ENCODE measurements around the gene FKBP2. TPM values are rescaled to one million over a fixed set of nuclear protein-coding genes. Genes with fewer than 3 reads are reported as not detected.

The FKBP2 gene
- total RNA-seq, 1 experiment from 2014 or later, result 63.8 TPM

DNA sequence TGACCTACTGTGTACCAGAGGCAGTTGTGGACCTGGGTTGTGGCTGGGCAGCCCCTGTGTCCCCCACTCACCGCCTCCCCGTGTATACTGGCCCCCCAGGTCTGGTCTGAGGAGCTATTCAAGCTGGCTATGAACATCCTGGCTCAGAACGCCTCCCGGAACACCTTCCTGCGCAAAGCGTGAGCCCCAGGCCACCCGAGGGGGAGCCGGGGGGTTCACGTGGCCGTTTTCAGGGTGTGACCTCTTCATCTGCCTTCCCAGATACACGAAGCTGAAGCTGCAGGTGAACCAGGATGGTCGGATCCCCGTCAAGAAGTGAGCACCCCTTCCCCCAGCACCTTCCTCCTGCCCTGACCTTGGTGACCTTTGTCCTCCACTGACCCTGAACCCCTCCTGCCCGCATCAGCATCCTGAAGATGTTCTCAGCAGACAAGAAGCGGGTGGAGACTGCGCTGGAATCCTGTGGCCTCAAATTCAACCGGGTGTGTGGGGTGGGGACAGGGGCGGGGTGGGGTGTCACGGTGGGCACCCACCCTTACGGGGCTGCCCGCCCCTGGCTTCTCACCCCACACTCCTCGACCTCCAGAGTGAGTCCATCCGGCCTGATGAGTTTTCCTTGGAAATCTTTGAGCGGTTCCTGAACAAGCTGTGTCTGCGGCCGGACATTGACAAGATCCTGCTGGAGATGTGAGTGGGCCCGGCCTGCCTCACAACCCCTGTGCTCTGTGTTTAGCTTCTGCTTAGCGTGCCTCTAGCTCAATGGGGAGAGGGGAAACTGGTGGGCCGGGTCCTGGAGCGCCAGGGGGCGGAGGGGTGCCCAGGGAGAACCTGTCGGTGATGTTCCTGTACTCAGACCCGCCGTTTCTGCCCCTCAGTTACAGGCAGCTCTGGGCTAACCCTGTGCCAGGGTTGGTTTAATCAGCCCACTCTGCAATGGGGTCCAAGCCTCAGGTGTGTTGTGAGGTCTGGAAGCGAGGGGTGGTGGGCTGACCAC is 14.5 kb downstream of the FKBP2 start:
- H3K36me3 ChIP-seq (replicated peaks; ENCODE audit: control insufficient read depth, insufficient read depth, low read length), result peaks cover 21% of the 10 kb centered on the region
- no peak for DNase-seq
- H3K27me3 ChIP-seq (ENCODE audit: control insufficient read depth, insufficient read depth, low read length), result no peaks in the 10 kb centered on the region
- no peak overlapping the region for H3K4me3 ChIP-seq (ENCODE audit: insufficient read depth, low read depth, low read length)

DNA sequence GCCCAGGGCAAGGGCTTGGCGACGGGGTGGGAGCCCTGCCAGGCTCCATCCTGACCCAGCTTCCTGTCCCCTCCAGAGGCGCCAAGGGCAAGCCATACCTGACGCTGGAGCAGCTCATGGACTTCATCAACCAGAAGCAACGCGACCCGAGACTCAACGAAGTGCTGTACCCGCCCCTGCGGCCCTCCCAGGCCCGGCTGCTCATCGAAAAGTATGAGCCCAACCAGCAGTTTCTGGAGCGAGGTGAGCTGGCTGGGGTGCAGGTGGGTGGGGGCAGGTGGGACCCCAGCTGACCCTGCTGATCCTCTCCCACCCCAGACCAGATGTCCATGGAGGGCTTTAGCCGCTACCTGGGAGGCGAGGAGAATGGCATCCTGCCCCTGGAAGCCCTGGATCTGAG is 15.4 kb downstream of the FKBP2 start:
- H3K36me3 ChIP-seq (replicated peaks; ENCODE audit: control insufficient read depth, insufficient read depth, low read length), result peaks cover 23% of the 10 kb centered on the region
- no peak overlapping the region for H3K4me3 ChIP-seq (ENCODE audit: insufficient read depth, low read depth, low read length)
- no peaks in the 10 kb centered on the region for H3K27me3 ChIP-seq (ENCODE audit: control insufficient read depth, insufficient read depth, low read length)
- no peak for DNase-seq

DNA sequence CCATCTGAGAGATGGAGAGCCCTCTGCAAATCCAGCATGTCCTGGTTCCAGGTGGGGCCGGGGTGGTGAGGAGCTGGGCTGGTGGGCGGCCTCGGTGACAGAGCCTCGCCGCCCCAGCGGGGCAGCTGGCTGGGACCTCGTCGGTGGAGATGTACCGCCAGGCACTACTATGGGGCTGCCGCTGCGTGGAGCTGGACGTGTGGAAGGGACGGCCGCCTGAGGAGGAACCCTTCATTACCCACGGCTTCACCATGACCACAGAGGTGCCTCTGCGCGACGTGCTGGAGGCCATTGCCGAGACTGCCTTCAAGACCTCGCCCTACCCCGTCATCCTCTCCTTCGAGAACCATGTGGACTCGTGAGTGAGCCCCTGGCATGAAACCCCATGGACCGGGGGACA is 17.5 kb downstream of the FKBP2 start:
- H3K36me3 ChIP-seq (replicated peaks; ENCODE audit: control insufficient read depth, insufficient read depth, low read length), result peaks cover 31% of the 10 kb centered on the region
- no peaks in the 10 kb centered on the region for H3K27me3 ChIP-seq (ENCODE audit: control insufficient read depth, insufficient read depth, low read length)
- no peak overlapping the region for H3K4me3 ChIP-seq (ENCODE audit: insufficient read depth, low read depth, low read length)
- DNase-seq, result no peak

DNA sequence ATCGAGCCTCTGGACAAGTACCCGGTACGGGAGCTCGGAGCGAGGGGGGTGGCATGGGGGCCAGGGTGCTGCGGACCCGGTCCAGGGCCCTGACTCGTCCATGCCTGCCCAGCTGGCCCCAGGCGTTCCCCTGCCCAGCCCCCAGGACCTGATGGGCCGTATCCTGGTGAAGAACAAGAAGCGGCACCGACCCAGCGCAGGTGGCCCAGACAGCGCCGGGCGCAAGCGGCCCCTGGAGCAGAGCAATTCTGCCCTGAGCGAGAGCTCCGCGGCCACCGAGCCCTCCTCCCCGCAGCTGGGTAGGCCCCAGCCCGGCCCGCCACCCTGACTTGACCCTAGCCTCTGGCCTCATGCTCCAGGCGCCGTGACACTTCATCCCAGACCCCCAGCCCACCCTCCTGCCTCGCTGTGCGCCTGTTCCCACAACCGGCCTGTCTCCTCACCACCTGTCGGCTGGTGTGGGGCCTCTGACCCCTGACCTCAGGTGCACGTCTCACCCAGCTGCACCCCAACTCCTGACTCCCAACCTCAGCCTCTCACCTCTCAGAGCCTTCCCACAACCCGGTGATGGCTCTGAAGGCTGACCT is 18.1 kb downstream of the FKBP2 start:
- H3K4me3 ChIP-seq (ENCODE audit: insufficient read depth, low read depth, low read length), result no peak overlapping the region
- peaks cover 32% of the 10 kb centered on the region for H3K36me3 ChIP-seq (replicated peaks; ENCODE audit: control insufficient read depth, insufficient read depth, low read length)
- no peaks in the 10 kb centered on the region for H3K27me3 ChIP-seq (ENCODE audit: control insufficient read depth, insufficient read depth, low read length)
- DNase-seq, result no peak

DNA sequence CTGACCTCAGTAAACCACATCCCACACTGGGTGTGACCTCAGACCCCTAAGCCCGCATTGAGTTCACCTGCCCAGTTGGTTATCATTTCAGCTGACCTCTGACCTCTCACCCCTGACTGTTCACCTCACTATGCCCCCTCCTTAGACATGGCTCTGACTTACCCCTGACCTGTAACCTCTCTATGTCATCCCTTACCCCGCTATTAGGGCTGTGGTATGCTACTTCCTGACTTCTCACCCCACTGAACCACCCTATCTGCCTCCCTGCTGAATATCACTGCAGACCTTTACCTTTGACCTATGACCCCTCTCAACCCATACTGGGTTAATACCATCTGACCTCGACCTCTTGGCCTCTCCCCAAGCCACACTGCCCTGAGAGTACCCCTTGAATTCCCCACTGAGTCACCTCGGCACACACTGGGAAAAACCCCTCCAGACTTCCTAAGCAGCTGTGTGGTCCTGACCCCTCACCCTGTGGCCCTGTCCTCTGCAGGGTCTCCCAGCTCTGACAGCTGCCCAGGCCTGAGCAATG is 18.7 kb downstream of the FKBP2 start:
- Histone ChIP-seq H3K4me3 (ENCODE audit: insufficient read depth, low read depth, low read length) (no peak overlapping the region), H3K27me3 (ENCODE audit: control insufficient read depth, insufficient read depth, low read length) (no peaks in the 10 kb centered on the region), H3K36me3 (replicated peaks; ENCODE audit: control insufficient read depth, insufficient read depth, low read length) (peaks cover 33% of the 10 kb centered on the region)
- DNase-seq, result no peak

DNA sequence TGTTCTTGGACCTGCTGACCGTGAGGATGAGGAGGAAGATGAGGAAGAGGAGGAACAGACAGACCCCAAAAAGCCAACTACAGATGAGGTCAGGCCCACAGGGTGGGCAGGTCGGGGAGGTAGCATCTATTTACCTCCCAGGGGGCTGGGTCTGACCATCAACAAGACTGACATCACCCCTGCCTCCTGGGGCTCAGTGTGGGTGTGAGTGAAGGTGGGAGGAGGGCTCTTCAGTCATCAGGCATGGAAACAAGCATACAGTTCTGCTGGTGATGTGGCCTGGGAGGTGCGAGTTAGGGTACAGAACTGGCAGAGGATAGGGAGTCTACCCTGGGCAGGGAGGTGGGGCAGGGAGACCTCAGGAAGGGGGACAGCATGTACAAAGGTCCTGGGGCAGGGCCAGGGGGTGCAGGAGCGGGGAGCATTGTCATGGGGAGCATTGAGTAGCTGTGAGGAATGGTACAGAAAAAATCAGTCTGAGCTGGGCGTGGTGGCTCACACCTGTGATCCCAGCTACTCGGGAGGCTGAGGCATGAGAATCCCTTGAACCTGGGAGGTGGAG is 19.3 kb downstream of the FKBP2 start:
- H3K36me3 ChIP-seq (replicated peaks; ENCODE audit: control insufficient read depth, insufficient read depth, low read length), result peaks cover 35% of the 10 kb centered on the region
- H3K27me3 ChIP-seq (ENCODE audit: control insufficient read depth, insufficient read depth, low read length), result no peaks in the 10 kb centered on the region
- H3K4me3 ChIP-seq (ENCODE audit: insufficient read depth, low read depth, low read length), result no peak overlapping the region
- no peak for DNase-seq

DNA sequence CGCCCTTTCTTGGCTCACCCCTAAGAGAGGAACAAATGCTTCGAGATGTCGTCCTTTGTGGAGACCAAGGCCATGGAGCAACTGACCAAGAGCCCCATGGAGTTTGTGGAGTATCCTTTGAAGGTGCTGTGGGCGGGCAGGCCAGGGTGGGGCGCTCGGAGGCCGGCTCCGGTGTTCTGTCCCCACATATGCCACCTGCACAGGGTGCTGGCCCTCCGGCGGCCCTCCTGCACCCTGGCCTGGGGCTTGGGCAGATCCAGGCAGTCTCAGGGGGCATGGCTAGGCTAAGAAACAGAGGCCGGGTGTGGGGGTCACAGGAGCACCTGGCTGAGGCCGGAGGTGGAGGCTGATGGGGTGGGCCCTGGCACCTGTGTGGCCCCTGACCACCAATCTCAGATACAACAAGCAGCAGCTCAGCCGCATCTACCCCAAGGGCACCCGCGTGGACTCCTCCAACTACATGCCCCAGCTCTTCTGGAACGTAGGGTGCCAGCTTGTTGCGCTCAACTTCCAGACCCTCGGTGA is 20.7 kb downstream of the FKBP2 start:
- peaks cover 35% of the 10 kb centered on the region for H3K36me3 ChIP-seq (replicated peaks; ENCODE audit: control insufficient read depth, insufficient read depth, low read length)
- no peaks in the 10 kb centered on the region for H3K27me3 ChIP-seq (ENCODE audit: control insufficient read depth, insufficient read depth, low read length)
- DNase-seq, result no peak
- no peak overlapping the region for H3K4me3 ChIP-seq (ENCODE audit: insufficient read depth, low read depth, low read length)

DNA sequence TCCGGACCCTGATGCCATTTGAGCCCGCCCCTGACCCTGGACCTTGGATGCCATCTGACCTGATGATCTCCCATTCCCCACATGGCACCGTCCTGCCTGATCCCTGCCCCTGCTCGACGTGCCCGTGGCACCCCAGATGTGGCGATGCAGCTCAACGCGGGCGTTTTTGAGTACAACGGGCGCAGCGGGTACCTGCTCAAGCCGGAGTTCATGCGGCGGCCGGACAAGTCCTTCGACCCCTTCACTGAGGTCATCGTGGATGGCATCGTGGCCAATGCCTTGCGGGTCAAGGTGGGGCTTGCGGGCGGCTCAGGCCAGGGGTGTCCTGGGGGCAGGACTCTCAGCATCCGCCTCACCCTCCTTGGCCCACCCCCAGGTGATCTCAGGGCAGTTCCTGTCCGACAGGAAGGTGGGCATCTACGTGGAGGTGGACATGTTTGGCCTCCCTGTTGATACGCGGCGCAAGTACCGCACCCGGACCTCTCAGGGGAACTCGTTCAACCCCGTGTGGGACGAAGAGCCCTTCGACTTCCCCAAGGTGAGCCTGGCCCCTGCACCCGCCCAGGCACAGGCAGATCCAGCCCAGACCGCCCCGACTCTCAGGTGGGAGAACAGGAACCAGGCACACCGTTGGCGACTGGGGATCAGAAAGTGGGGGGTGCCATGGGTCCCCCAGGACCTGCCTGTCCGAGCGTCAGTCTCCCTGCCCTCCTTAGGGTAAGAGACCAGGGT is 21.5 kb downstream of the FKBP2 start:
- H3K27me3 ChIP-seq (ENCODE audit: control insufficient read depth, insufficient read depth, low read length), result no peaks in the 10 kb centered on the region
- DNase-seq, result no peak
- no peak overlapping the region for H3K4me3 ChIP-seq (ENCODE audit: insufficient read depth, low read depth, low read length)
- H3K36me3 ChIP-seq (replicated peaks; ENCODE audit: control insufficient read depth, insufficient read depth, low read length), result peaks cover 34% of the 10 kb centered on the region

DNA sequence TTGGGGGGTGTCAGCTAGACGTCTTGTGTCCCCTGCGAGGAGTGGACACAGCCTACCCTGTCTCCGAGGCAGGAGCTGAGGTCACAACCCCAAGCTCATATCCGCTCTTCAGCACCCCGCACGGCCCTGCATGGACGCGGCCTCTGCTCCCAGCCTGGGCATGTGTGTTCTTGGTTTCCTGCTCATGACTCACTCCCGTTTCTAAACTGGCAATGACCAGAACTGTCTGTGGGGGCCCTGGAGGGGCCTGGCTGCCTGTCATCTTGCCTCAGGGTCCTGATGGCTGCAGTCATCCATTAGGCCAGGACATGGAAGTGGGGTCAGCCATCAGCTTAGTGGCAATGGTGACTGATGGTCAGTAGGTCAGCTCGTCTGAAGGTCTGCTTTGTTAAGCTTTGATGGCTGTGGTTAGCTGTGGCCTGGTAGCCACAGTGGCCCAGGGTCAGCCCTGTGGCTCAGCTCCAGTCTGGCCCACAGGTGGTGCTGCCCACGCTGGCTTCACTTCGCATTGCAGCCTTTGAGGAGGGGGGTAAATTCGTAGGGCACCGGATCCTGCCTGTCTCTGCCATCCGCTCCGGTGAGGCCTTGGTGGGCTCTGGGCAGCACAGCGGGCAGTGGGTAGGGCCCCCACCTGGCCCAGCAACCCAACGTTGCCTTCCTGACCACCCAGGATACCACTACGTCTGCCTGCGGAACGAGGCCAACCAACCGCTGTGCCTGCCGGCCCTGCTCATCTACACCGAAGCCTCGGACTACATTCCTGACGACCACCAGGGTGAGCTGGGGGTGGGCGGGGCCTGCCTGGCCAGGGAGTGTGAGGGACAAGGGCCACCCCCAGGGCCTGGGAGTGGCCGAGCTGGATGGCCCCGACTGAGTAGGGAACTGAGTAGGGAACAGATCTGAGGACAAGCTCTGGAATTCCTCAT is 22.4 kb downstream of the FKBP2 start:
- H3K36me3 ChIP-seq (replicated peaks; ENCODE audit: control insufficient read depth, insufficient read depth, low read length), result peaks cover 32% of the 10 kb centered on the region
- DNase-seq, result peak; percentile 80
- H3K4me3 ChIP-seq (ENCODE audit: insufficient read depth, low read depth, low read length), result no peak overlapping the region
- H3K27me3 ChIP-seq (ENCODE audit: control insufficient read depth, insufficient read depth, low read length), result no peaks in the 10 kb centered on the region

DNA sequence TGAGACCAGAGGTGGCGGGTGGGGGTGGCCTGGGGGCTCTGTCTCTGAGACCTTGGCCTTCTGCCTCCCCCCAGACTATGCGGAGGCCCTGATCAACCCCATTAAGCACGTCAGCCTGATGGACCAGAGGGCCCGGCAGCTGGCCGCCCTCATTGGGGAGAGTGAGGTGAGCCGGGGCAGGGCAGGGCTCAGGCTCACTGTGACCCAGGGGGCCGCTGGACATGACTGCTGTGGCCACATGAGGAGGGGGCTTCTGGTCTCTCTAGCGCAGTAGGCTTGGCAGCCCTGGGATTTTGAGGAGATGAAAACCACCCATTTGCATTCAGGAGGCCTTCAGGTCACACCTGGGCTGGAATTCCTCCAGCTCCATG is 23.0 kb downstream of the FKBP2 start:
- no peak overlapping the region for H3K4me3 ChIP-seq (ENCODE audit: insufficient read depth, low read depth, low read length)
- H3K36me3 ChIP-seq (replicated peaks; ENCODE audit: control insufficient read depth, insufficient read depth, low read length), result peaks cover 29% of the 10 kb centered on the region
- DNase-seq, result no peak
- no peaks in the 10 kb centered on the region for H3K27me3 ChIP-seq (ENCODE audit: control insufficient read depth, insufficient read depth, low read length)

DNA sequence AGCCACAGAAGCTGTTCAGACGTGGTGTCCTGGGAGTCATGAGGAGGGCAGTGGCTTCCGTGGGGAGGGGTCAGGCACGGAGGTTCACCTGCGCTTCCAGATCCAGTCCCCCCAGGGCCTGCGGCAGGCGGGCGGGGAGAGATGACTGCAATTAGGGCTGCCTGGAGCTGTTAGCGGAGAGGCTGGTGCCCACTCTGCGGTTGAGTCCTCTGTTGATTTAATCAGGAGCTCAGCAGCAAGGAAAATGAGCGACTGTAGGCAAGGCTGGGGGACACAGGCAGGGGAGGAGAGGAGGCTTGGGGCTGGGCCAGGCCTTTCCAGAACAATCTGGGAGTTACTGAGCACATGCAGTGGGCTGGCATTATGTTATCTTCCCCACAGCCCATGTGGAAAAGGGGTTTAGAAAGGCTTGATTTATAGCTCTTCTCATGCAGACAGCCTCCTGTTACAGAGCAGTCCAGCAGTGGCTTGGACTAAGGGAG is 23.5 kb downstream of the FKBP2 start:
- no peak for DNase-seq
- H3K4me3 ChIP-seq (ENCODE audit: insufficient read depth, low read depth, low read length), result no peak overlapping the region
- H3K36me3 ChIP-seq (replicated peaks; ENCODE audit: control insufficient read depth, insufficient read depth, low read length), result peaks cover 27% of the 10 kb centered on the region
- H3K27me3 ChIP-seq (ENCODE audit: control insufficient read depth, insufficient read depth, low read length), result no peaks in the 10 kb centered on the region

DNA sequence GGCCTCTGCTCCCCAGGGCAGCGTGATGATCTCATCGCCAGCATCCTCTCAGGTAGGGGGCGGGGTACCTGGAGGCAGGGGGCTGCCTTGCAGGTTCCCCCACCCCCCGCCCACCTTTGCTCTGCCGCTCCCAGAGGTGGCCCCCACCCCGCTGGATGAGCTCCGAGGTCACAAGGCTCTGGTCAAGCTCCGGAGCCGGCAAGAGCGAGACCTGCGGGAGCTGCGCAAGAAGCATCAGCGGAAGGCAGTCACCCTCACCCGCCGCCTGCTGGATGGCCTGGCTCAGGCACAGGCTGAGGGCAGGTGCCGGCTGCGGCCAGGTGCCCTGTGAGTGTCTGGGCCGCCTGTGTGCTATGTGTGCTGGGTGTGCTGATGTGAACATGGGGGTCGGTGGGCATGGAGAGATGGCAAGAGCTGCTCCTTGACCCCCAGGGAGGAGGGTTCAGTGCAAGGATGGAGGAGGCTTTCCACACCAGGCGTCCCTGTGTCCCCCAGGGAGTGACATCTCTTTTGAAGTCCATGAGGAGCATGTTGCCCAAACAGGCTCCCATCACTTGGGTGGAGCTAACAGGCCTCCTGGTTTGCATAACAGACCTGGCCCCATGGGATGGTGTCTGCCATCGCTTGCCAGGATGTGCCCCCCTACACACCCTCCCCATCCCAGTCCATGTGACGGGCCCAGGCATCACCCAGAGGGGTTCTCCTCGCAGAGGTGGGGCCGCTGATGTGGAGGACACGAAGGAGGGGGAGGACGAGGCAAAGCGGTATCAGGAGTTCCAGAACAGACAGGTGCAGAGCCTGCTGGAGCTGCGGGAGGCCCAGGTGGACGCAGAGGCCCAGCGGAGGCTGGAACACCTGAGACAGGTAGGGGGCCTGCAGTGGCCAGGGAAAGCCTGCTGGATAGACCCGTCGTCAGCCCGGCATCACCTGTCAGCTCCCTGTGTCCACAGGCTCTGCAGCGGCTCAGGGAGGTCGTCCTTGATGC is 24.6 kb downstream of the FKBP2 start:
- no peak for DNase-seq
- no peak overlapping the region for H3K4me3 ChIP-seq (ENCODE audit: insufficient read depth, low read depth, low read length)
- no peaks in the 10 kb centered on the region for H3K27me3 ChIP-seq (ENCODE audit: control insufficient read depth, insufficient read depth, low read length)
- peaks cover 23% of the 10 kb centered on the region for H3K36me3 ChIP-seq (replicated peaks; ENCODE audit: control insufficient read depth, insufficient read depth, low read length)

All from H7 (cell line).